ENCODE results near the gene PHF11.
A peak's percentile ranks its signal among the peaks of the same experiment; 100 is the strongest.

Gene PHF11

GRCh38 chr13:49516467-49516866, 20.7 kb downstream of the PHF11 start:
- H3K36me3 ChIP-seq: peaks cover 16 to 57% (median 56%) of the 10 kb centered on the region in 3 donors

GRCh38 chr13:49517461-49517860, 21.7 kb downstream of the PHF11 start:
- no peaks in the 10 kb centered on the region for H3K9me3 ChIP-seq
- no peak for DNase-seq
- no peaks in the 10 kb centered on the region for H3K27me3 ChIP-seq
- H3K27ac ChIP-seq: no peak overlapping the region
- H3K4me3 ChIP-seq: no peak overlapping the region
- H3K4me1 ChIP-seq: no peaks in the 10 kb centered on the region
- TF ChIP-seq CTCF (IDR thresholded peaks at IDR 0.05): no peak
- H3K36me3 ChIP-seq: peaks cover 19 to 65% (median 64%) of the 10 kb centered on the region in 3 donors
- intact Hi-C loops (cut with DNase I; ENCODE audit: low total_unique reads): no loop called here

More at GRCh38 chr13:49516467-49516866, 20.7 kb downstream of the PHF11 start:
- Histone ChIP-seq H3K4me1 (no peaks in the 10 kb centered on the region), H3K27ac (no peak overlapping the region), H3K9me3 (no peaks in the 10 kb centered on the region), H3K4me3 (no peak overlapping the region), H3K27me3 (no peaks in the 10 kb centered on the region)
- DNase-seq: no peak
- intact Hi-C loops (cut with DNase I; ENCODE audit: low total_unique reads): no loop called here
- TF ChIP-seq CTCF (IDR thresholded peaks at IDR 0.05): no peak

- DNase-seq: no peak
- Histone ChIP-seq H3K9me3 (no peaks in the 10 kb centered on the region), H3K36me3 (peaks cover 10 to 55% (median 53%) of the 10 kb centered on the region in 3 donors), H3K4me1 (no peaks in the 10 kb centered on the region), H3K27ac (no peak overlapping the region), H3K4me3 (no peak overlapping the region), H3K27me3 (no peaks in the 10 kb centered on the region)
- no peak for TF ChIP-seq CTCF (IDR thresholded peaks at IDR 0.05)
- intact Hi-C loops (cut with DNase I; ENCODE audit: low total_unique reads): no loop called here
Observed at GRCh38 chr13:49521224-49521623, 25.5 kb downstream of the PHF11 start.

- Histone ChIP-seq H3K36me3 (peaks cover 20 to 67% (median 57%) of the 10 kb centered on the region in 3 donors), H3K27me3 (no peaks in the 10 kb centered on the region), H3K9me3 (no peaks in the 10 kb centered on the region), H3K4me3 (no peak overlapping the region), H3K4me1 (no peaks in the 10 kb centered on the region), H3K27ac (no peak overlapping the region)
- no peak for DNase-seq
- TF ChIP-seq CTCF (IDR thresholded peaks at IDR 0.05): no peak
- intact Hi-C loops (cut with DNase I; ENCODE audit: low total_unique reads): no loop called here
Observed at GRCh38 chr13:49524740-49525501, 29.2 kb downstream of the PHF11 start.

GRCh38 chr13:49527123-49527522, 31.4 kb downstream of the PHF11 start:
- H3K9me3 ChIP-seq: no peaks in the 10 kb centered on the region
- DNase-seq: peak in 1 of 2 donors; percentile 37
- no peak overlapping the region for H3K4me3 ChIP-seq
- H3K36me3 ChIP-seq: peaks cover 19 to 51% (median 36%) of the 10 kb centered on the region in 3 donors
- H3K4me1 ChIP-seq: no peaks in the 10 kb centered on the region
- no peak overlapping the region for H3K27ac ChIP-seq
- intact Hi-C loops (cut with DNase I; ENCODE audit: low total_unique reads): no loop called here
- no peak for TF ChIP-seq CTCF (IDR thresholded peaks at IDR 0.05)
- no peaks in the 10 kb centered on the region for H3K27me3 ChIP-seq

All from tibial artery (tissue), 4 donors.